ENCODE data around the gene SMARCA4.

The SMARCA4 gene

DNA sequence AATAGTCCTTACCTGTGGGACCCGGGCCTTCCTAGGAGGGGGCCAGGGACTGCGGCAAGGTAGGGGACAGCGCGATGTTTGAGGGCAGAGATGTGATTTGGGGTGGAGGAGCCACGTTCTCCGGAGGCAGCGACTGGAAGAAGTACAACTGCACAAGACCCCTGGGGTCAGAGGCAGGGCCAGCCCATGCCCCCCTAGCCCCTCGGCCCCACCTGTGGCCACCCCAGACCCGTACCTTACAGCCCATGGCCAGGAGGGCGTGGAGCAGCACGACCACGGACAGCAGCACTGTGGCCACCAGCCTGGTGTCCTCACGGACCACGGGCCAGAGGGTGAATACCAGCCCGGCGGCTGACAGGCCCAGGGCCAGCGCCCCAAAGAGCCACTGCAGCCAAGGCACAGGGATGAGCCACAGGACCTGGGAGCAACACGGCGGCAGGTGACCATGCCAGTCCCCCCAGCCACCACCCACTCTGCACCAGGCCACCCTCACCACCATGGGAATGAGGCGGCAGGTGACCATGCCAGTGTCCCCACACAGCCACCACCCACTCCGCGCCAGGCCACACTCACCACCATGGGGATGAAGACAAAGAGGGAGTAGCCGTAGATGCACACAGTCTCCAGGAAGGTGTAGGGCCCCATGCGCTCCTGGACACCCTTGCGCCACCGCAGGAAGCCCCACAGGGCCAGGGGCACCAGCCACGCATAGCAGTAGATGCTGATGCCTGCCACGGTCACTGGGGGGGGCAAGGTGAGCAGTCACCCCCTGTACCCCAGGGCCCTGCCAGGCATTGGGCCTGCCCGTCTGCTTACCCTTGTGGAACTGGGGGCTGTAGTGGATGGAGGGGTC is 37.3 kb upstream of the SMARCA4 start:
- TF ChIP-seq, protein P1, sequence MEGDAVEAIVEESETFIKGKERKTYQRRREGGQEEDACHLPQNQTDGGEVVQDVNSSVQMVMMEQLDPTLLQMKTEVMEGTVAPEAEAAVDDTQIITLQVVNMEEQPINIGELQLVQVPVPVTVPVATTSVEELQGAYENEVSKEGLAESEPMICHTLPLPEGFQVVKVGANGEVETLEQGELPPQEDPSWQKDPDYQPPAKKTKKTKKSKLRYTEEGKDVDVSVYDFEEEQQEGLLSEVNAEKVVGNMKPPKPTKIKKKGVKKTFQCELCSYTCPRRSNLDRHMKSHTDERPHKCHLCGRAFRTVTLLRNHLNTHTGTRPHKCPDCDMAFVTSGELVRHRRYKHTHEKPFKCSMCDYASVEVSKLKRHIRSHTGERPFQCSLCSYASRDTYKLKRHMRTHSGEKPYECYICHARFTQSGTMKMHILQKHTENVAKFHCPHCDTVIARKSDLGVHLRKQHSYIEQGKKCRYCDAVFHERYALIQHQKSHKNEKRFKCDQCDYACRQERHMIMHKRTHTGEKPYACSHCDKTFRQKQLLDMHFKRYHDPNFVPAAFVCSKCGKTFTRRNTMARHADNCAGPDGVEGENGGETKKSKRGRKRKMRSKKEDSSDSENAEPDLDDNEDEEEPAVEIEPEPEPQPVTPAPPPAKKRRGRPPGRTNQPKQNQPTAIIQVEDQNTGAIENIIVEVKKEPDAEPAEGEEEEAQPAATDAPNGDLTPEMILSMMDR (IDR thresholded peaks at IDR 0.05; ENCODE audit: extremely low read depth, missing control alignments), result no peak
- DNase-seq (ENCODE audit: low spot score), result no peak

GRCh38 chr19:10924597-10924996 is 36.2 kb upstream of the SMARCA4 start:
- TF ChIP-seq, protein P1 (IDR thresholded peaks at IDR 0.05; ENCODE audit: extremely low read depth, missing control alignments), result no peak
- DNase-seq (ENCODE audit: low spot score), result no peak

GRCh38 chr19:10927730-10928562 is 32.9 kb upstream of the SMARCA4 start:
- no peak for DNase-seq (ENCODE audit: low spot score)
- TF ChIP-seq, protein P1 (IDR thresholded peaks at IDR 0.05; ENCODE audit: extremely low read depth, missing control alignments), result no peak

GRCh38 chr19:10928563-10929401 is 32.0 kb upstream of the SMARCA4 start, which contains the start of the genes TIMM29 and YIPF2:
Gene TIMM29, plus strand, starts transcription at chr19:10928811. Its CDS starts 12 bp downstream, at chr19:10928823.
Gene YIPF2, minus strand, starts transcription at chr19:10928639. Its CDS starts 229 bp downstream, at chr19:10928410.
- TF ChIP-seq, protein P1 (IDR thresholded peaks at IDR 0.05; ENCODE audit: extremely low read depth, missing control alignments), result no peak
- peak; percentile 98 for DNase-seq (ENCODE audit: low spot score)

- DNase-seq (ENCODE audit: low spot score), result no peak
- TF ChIP-seq, protein P1 (IDR thresholded peaks at IDR 0.05; ENCODE audit: extremely low read depth, missing control alignments), result no peak
These were observed 31.4 kb upstream of the SMARCA4 start for GRCh38 chr19:10929402-10929794.

DNA sequence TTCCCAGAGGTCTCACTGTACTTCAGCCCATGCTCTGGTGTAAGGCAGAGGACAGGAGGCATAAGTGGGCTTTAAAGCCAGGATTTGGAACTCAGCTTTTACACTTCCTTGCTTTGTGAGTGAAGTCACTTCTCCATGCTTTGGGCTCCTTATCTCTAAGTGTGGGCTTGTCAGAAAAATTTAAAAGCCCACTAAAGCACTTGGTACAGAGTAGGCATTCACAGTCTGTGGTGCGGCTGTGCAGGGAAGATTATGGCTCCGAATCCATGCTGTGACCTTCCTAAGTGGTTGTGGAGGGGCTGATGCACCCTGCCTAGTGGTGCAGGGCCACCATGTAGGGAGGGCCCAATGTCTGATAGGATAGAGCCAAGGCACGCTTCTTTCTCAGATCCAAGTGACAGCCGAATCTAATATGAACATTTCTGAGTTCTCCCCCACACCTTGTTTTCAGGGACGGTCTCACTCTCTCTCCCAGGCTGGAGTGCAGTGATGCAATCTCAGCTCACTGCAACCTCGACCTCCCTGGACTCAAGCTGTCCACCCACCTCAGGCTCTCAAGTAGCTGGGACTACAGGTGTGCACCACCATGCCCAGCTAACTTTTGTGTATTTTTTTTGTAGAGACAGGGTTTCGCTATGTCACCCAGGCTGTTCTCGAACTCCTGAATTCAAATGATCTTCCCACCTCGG is 25.3 kb upstream of the SMARCA4 start:
- TF ChIP-seq, protein P1 (IDR thresholded peaks at IDR 0.05; ENCODE audit: extremely low read depth, missing control alignments), result no peak
- DNase-seq (ENCODE audit: low spot score), result no peak
